Mesothelial cell of epicardium (in vitro differentiated cells): ENCODE results near the gene SCGB3A1. TPM values are rescaled to one million over a fixed set of nuclear protein-coding genes. Genes with fewer than 3 reads are reported as not detected.

ENCODE experiments used
- DNase-seq, 2 experiments: peaks; one replicate each; pipeline ENCODE4 v3.0.0; 2021; ENCODE audit warnings: low spot score in 2 of 2; ENCODE audit not compliant: unreplicated experiment in 2 of 2
- H3K27ac Mint-ChIP-seq: 2 replicates; pipeline ENCODE4 v1.8.0; 2021; ENCODE audit warnings: mixed read lengths
- H3K27me3 Mint-ChIP-seq: 2 replicates; pipeline ENCODE4 v1.8.0; 2021; ENCODE audit warnings: low read depth, mixed read lengths
- H3K36me3 Mint-ChIP-seq: 2 replicates; pipeline ENCODE4 v1.8.0; 2021; ENCODE audit warnings: mixed read lengths
- H3K4me1 Mint-ChIP-seq: 2 replicates; pipeline ENCODE4 v1.8.0; 2021; ENCODE audit warnings: mixed read lengths
- H3K4me3 Mint-ChIP-seq: 2 replicates; pipeline ENCODE4 v1.8.0; 2021; ENCODE audit warnings: mild to moderate bottlenecking, moderate library complexity, mixed read lengths
- H3K9me3 Mint-ChIP-seq: 2 replicates; pipeline ENCODE4 v1.8.0; 2021; ENCODE audit warnings: mixed read lengths
- total RNA-seq: library from RNA; stranded (reverse); gene quantifications from 3 replicates; pipeline ENCODE4 v1.2.1, GENCODE V29; 2021
- TF ChIP-seq, protein P1 (sequence below): fragments of 200-600 bp; sonication (generic); IDR thresholded peaks from one replicate; pipeline ENCODE4 v1.5.0; 2021; ENCODE audit warnings: antibody characterized with exemption; ENCODE audit not compliant: unreplicated experiment

SCGB3A1 gene
- total RNA-seq, 1 donor from 2014 or later = 0.63 TPM

DNA sequence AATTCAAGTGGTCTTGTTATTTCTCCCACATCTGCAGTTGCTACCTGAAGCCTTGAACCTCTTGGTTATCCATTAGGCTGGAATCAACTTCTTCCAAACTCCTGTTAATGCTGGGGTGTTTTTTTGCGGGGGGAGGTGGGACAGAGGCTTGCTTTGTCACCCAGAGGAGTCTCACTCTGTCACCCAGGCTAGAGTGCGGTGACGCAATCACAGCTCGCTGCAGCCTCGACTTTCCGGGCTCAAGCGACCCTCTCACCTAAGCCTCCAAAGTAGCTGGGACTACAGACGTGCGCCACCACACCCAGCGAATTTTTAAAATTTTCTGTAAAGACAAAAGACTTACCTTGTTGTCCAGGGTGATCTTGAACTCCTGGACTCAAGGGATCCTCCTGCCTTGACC, 4.4 kb downstream of the SCGB3A1 start:
- TF ChIP-seq, protein P1, sequence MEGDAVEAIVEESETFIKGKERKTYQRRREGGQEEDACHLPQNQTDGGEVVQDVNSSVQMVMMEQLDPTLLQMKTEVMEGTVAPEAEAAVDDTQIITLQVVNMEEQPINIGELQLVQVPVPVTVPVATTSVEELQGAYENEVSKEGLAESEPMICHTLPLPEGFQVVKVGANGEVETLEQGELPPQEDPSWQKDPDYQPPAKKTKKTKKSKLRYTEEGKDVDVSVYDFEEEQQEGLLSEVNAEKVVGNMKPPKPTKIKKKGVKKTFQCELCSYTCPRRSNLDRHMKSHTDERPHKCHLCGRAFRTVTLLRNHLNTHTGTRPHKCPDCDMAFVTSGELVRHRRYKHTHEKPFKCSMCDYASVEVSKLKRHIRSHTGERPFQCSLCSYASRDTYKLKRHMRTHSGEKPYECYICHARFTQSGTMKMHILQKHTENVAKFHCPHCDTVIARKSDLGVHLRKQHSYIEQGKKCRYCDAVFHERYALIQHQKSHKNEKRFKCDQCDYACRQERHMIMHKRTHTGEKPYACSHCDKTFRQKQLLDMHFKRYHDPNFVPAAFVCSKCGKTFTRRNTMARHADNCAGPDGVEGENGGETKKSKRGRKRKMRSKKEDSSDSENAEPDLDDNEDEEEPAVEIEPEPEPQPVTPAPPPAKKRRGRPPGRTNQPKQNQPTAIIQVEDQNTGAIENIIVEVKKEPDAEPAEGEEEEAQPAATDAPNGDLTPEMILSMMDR = no peak
- no peak for DNase-seq
- Mint-ChIP-seq H3K9me3 (peaks cover 32% of the 10 kb centered on the region), H3K4me1 (peaks cover 7% of the 10 kb centered on the region), H3K36me3 (peaks cover 5% of the 10 kb centered on the region), H3K4me3 (no peak overlapping the region), H3K27me3 (peaks cover 56% of the 10 kb centered on the region), H3K27ac (no peak overlapping the region)

DNA sequence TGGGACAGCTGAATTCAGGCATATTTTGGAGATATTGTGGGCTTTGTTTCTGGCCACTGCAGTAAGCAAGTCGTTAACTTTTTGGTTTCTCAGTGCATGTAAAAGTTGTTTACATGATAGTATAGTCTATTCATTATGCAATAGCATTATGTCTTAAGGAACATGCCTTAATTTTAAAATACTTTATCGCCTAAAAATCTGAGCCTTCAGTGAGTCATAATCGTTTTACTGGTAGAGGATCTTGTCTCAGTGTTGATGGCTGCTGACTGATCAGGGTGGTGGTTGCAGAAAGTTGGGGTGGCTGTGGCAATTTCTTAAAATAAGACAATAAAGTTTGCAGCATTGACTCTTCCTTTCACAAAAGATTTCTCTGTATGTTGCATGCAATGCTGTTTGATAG, 5.1 kb downstream of the SCGB3A1 start:
- Mint-ChIP-seq H3K27ac (no peak overlapping the region), H3K9me3 (peaks cover 32% of the 10 kb centered on the region), H3K4me1 (peaks cover 7% of the 10 kb centered on the region), H3K36me3 (peaks cover 5% of the 10 kb centered on the region), H3K27me3 (peaks cover 56% of the 10 kb centered on the region), H3K4me3 (no peak overlapping the region)
- no peak for DNase-seq
- TF ChIP-seq, protein P1 = no peak

DNA sequence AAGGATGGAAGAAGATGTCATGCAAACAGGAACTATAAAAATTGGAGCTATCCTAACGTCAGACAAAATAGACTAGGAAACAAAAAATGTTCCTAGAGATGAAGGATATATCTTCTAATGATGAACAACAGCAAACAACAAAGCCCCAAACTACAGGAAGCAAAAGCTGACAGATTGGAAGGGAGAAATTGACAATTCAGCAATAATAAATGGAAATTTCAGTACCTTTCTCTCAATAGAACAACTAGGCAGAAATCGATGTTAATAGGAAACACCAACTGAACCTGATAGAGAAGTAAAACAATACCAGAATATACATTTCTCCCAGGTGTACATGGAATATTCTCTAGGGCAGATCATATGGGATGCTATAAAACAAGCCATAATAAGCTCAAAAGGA, 7.6 kb downstream of the SCGB3A1 start:
- H3K9me3 Mint-ChIP-seq = peaks cover 32% of the 10 kb centered on the region
- no peak overlapping the region for H3K27ac Mint-ChIP-seq
- H3K27me3 Mint-ChIP-seq = peaks cover 37% of the 10 kb centered on the region
- H3K4me3 Mint-ChIP-seq = no peak overlapping the region
- DNase-seq = no peak
- no peaks in the 10 kb centered on the region for H3K4me1 Mint-ChIP-seq
- peaks cover 5% of the 10 kb centered on the region for H3K36me3 Mint-ChIP-seq
- TF ChIP-seq, protein P1 = no peak

DNA sequence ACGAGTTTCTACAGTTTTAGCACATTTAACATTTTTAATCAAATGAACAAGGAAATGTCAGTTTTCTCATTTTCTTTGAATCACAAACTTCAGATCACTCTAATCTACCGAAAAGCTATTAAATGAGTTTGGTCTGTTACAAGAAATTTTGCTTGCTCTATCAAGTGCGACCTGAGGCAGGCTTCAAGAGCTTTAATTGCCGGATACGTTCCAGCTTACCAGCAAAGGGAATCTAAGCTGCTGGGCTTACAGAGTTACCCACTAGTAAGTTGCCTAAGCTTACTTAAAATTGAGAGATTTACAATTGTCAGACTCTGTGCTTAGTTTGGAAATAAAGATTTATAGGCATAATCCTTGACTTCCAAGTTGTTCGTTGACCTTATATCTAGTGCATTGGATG, 10.6 kb downstream of the SCGB3A1 start:
- Mint-ChIP-seq H3K36me3 (peaks cover 23% of the 10 kb centered on the region), H3K27ac (no peak overlapping the region), H3K9me3 (peaks cover 24% of the 10 kb centered on the region), H3K4me3 (no peak overlapping the region), H3K27me3 (peaks cover 9% of the 10 kb centered on the region), H3K4me1 (no peaks in the 10 kb centered on the region)
- DNase-seq = no peak
- TF ChIP-seq, protein P1 = no peak

DNA sequence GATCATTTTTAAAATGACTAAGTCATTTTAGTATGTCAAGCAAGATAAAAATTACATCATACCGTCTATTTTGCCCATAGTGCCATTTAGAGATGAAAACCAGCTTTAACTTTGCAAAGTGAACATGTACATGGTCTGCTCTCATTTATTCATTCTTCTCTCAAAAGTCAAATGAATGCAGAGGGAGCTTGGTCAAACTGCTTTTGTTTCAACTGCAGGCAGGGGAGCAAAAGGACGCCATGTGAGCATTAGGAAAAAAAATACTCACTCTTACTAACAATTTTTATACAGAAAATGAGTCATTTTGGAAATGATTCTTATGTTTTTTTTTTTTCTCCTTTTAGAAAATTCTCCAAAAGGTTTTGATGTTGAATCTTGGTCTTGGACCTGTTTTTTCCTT, 15.7 kb downstream of the SCGB3A1 start:
- no peak for DNase-seq
- Mint-ChIP-seq H3K4me1 (no peaks in the 10 kb centered on the region), H3K4me3 (no peak overlapping the region), H3K9me3 (no peaks in the 10 kb centered on the region), H3K27me3 (no peaks in the 10 kb centered on the region), H3K27ac (no peak overlapping the region), H3K36me3 (peaks cover 36% of the 10 kb centered on the region)
- TF ChIP-seq, protein P1 = no peak

DNA sequence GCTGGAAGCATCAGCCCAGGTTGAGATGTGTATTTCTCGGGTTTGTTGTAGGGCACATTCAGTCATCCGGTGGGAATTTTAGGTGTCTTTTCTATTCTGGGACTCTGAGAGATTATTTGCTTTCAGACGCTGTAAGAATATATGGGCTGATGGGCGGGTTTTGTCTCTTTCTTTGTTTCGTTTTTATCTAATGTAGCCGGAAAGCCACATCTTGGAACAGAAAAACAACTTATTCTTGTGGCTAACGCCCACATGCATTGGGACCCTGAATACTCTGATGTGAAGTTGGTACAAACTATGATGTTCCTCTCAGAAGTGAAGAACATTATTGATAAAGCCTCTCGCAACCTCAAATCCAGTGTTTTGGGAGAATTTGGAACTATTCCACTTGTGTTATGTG, 22.4 kb downstream of the SCGB3A1 start:
- Mint-ChIP-seq H3K9me3 (no peaks in the 10 kb centered on the region), H3K27ac (no peak overlapping the region), H3K27me3 (no peaks in the 10 kb centered on the region), H3K4me1 (no peaks in the 10 kb centered on the region), H3K36me3 (peaks cover 49% of the 10 kb centered on the region), H3K4me3 (no peak overlapping the region)
- DNase-seq = no peak
- TF ChIP-seq, protein P1 = no peak
